22Rv1 (cell line): ENCODE data around the gene PLA2G5.

Experiments
- ZFX ChIP-seq: fragments of 450-650 bp; IDR thresholded peaks from 2 replicates; pipeline ENCODE4 v1.6.1; 2017; ENCODE audit warnings: antibody characterized with exemption, borderline replicate concordance
- TF ChIP-seq, protein P1 (sequence below): fragments of 450-650 bp; IDR thresholded peaks from 2 replicates; pipeline ENCODE4 v1.5.1; 2017; ENCODE audit warnings: mild to moderate bottlenecking

DNA sequence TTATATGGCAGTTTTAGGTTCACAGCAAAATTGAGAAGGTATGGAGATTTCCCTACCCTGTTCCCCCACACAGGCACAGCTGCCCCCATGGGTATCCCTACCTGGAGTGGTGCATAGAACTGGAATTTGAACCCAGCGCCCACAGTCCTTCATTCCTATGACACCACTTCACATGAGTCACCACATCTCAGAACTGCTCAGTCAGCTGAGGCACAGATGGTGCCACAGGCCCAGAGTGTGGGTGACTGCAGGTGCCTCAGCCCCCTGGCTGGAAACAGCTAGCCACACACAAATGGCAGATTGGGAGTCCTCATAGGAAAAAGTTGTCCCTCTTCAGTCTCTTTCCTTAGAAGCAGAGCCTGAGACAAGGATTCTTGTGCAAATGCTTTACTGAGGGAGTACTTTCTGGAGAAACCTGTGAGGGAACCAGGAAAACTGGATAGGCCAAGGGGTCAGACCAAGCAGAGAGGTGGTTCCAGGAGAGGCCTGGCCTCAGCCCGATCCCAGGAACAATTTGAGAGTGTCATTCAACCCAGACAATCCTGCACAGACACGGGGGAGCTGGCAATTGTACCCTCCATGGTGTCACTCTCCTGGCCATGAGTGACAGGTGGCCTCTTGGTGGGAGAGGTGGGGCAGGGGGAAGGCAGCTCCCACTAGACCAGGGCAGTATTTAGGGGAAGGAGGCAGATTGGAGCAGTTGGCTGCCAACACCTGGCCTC lies 42.4 kb downstream of the PLA2G5 start:
- TF ChIP-seq, protein P1, sequence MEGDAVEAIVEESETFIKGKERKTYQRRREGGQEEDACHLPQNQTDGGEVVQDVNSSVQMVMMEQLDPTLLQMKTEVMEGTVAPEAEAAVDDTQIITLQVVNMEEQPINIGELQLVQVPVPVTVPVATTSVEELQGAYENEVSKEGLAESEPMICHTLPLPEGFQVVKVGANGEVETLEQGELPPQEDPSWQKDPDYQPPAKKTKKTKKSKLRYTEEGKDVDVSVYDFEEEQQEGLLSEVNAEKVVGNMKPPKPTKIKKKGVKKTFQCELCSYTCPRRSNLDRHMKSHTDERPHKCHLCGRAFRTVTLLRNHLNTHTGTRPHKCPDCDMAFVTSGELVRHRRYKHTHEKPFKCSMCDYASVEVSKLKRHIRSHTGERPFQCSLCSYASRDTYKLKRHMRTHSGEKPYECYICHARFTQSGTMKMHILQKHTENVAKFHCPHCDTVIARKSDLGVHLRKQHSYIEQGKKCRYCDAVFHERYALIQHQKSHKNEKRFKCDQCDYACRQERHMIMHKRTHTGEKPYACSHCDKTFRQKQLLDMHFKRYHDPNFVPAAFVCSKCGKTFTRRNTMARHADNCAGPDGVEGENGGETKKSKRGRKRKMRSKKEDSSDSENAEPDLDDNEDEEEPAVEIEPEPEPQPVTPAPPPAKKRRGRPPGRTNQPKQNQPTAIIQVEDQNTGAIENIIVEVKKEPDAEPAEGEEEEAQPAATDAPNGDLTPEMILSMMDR = no peak
- TF ChIP-seq ZFX = no peak
